ENCODE data around the gene CPM. TPM values are rescaled to one million over a fixed set of nuclear protein-coding genes. Genes with fewer than 3 reads are reported as not detected.

Gene CPM
- total RNA-seq, 1 donor: 3.6 TPM

- no peak for DNase-seq (ENCODE audit: insufficient read length, low spot score, missing footprints)
- Histone ChIP-seq H2AFZ (ENCODE audit: low read length) (no peak overlapping the region), H4K20me1 (ENCODE audit: insufficient read depth, low read length) (peaks cover 20% of the 10 kb centered on the region), H3K4me3 (ENCODE audit: insufficient read depth, low read length) (no peak overlapping the region), H3K27ac (ENCODE audit: low read depth, low read length) (peak overlapping the region; percentile 65), H3K4me1 (ENCODE audit: insufficient read depth, low read length) (peaks cover 6% of the 10 kb centered on the region), H3K27me3 (ENCODE audit: insufficient read depth, low read length) (no peaks in the 10 kb centered on the region), H3K79me2 (ENCODE audit: insufficient read depth, low read length) (peaks cover 35% of the 10 kb centered on the region), H3K36me3 (ENCODE audit: insufficient read depth, low read length) (peaks cover 94% of the 10 kb centered on the region), H3K9me3 (ENCODE audit: low read depth, low read length) (no peaks in the 10 kb centered on the region), H3K4me2 (ENCODE audit: insufficient read depth, low read length) (no peak overlapping the region)
- TF ChIP-seq, protein P1, sequence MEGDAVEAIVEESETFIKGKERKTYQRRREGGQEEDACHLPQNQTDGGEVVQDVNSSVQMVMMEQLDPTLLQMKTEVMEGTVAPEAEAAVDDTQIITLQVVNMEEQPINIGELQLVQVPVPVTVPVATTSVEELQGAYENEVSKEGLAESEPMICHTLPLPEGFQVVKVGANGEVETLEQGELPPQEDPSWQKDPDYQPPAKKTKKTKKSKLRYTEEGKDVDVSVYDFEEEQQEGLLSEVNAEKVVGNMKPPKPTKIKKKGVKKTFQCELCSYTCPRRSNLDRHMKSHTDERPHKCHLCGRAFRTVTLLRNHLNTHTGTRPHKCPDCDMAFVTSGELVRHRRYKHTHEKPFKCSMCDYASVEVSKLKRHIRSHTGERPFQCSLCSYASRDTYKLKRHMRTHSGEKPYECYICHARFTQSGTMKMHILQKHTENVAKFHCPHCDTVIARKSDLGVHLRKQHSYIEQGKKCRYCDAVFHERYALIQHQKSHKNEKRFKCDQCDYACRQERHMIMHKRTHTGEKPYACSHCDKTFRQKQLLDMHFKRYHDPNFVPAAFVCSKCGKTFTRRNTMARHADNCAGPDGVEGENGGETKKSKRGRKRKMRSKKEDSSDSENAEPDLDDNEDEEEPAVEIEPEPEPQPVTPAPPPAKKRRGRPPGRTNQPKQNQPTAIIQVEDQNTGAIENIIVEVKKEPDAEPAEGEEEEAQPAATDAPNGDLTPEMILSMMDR (IDR thresholded peaks at IDR 0.05; ENCODE audit: extremely low read depth, low read depth, low read length): no peak
These were observed 104.9 kb downstream of the CPM start for GRCh38 chr12:68827895-68828671.

DNA sequence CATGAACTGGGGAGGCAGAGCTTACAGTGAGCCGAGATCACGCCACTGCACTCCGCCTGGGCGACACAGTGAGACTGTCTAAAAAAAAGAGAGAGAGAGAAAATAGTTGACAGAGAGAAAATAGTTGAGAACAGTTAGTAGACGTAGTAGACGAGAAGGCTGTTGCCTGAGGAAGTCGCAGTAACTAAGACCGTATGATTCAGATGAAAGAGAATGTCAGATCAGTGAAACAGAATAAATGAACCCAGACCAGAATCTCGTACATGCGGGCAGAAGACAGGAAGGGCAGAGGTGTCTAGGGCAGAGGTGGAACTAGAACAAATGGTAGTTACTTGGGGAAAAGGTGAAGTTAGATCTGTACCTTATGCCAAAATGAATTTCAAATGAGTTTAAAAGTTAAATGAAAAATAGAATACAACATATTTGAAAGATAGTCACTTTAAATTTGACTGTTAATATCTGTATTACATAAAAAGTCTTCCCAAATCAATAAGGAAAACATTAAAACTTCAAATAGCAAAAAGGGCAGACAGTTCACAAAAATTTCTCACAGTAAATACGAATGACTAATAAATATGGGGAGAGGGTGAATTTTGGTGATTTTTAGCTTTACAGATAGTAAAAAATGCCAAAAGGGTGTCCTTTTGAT lies 107.3 kb downstream of the CPM start:
- Histone ChIP-seq H2AFZ (ENCODE audit: low read length) (no peak overlapping the region), H3K4me2 (ENCODE audit: insufficient read depth, low read length) (no peak overlapping the region), H3K79me2 (ENCODE audit: insufficient read depth, low read length) (peaks cover 41% of the 10 kb centered on the region), H4K20me1 (ENCODE audit: insufficient read depth, low read length) (peaks cover 28% of the 10 kb centered on the region), H3K36me3 (ENCODE audit: insufficient read depth, low read length) (peaks cover 94% of the 10 kb centered on the region), H3K9me3 (ENCODE audit: low read depth, low read length) (no peaks in the 10 kb centered on the region), H3K27ac (ENCODE audit: low read depth, low read length) (peak overlapping the region; percentile 3), H3K27me3 (ENCODE audit: insufficient read depth, low read length) (no peaks in the 10 kb centered on the region), H3K4me3 (ENCODE audit: insufficient read depth, low read length) (no peak overlapping the region), H3K4me1 (ENCODE audit: insufficient read depth, low read length) (peaks cover 6% of the 10 kb centered on the region)
- no peak for DNase-seq (ENCODE audit: insufficient read length, low spot score, missing footprints)
- TF ChIP-seq, protein P1 (IDR thresholded peaks at IDR 0.05; ENCODE audit: extremely low read depth, low read depth, low read length): no peak

DNA sequence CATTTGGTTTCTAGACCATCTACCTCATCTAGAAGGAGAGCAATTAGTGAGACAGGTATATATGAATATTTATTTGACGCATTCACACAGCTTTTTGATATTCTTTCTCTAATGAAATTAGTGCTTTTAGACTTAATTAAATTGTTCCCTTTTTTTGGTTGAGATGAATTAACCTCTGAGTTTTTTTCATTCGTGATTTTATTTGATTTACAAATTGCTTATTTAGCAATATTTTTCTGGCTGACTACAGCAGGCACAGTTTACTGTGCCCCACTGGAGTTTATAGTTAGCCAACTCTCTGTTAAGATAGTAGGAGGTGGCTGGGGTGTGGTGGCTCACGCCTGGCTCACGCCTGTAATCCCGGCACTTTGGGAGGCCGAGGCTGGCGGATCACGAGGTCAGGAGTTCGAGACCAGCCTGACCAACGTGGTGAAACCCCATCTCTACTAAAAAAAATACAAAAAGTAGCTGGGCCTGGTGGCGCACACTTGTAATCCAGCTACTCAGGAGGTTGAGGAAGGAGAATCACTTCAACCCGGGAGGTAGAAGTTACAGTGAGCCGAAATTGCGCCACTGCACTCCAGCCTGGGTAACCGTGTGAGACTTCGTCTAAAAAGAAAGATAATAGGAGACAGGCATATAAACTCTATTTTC lies 108.2 kb downstream of the CPM start:
- peaks cover 6% of the 10 kb centered on the region for H3K4me1 ChIP-seq (ENCODE audit: insufficient read depth, low read length)
- no peaks in the 10 kb centered on the region for H3K9me3 ChIP-seq (ENCODE audit: low read depth, low read length)
- H3K27me3 ChIP-seq (ENCODE audit: insufficient read depth, low read length): no peaks in the 10 kb centered on the region
- H3K4me2 ChIP-seq (ENCODE audit: insufficient read depth, low read length): no peak overlapping the region
- peaks cover 20% of the 10 kb centered on the region for H4K20me1 ChIP-seq (ENCODE audit: insufficient read depth, low read length)
- no peak overlapping the region for H3K4me3 ChIP-seq (ENCODE audit: insufficient read depth, low read length)
- TF ChIP-seq, protein P1 (IDR thresholded peaks at IDR 0.05; ENCODE audit: extremely low read depth, low read depth, low read length): no peak
- DNase-seq (ENCODE audit: insufficient read length, low spot score, missing footprints): no peak
- H3K27ac ChIP-seq (ENCODE audit: low read depth, low read length): no peak overlapping the region
- peaks cover 94% of the 10 kb centered on the region for H3K36me3 ChIP-seq (ENCODE audit: insufficient read depth, low read length)
- peaks cover 45% of the 10 kb centered on the region for H3K79me2 ChIP-seq (ENCODE audit: insufficient read depth, low read length)
- H2AFZ ChIP-seq (ENCODE audit: low read length): no peak overlapping the region

DNA sequence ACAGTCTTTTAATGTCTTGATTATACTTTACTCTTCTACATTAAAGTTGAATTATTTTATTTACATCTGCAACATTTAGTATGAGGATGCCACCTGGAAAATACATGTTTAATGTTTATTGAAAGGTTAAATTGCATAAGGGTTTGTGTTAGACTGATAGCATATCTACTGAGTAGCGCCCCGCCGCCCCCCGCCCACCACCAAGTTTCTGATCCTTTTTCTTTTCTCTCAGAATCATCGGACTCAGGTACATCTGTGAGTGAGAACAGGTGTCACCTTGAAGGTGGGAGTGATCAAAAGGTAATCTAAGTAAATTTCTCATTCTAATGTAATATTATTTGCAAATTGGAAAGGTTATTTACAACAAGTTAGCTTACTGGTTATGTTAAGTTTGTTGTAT lies 108.8 kb downstream of the CPM start:
- H4K20me1 ChIP-seq (ENCODE audit: insufficient read depth, low read length): peaks cover 16% of the 10 kb centered on the region
- peak overlapping the region; percentile 4 for H3K27ac ChIP-seq (ENCODE audit: low read depth, low read length)
- H3K79me2 ChIP-seq (ENCODE audit: insufficient read depth, low read length): peaks cover 47% of the 10 kb centered on the region
- no peak overlapping the region for H2AFZ ChIP-seq (ENCODE audit: low read length)
- H3K4me1 ChIP-seq (ENCODE audit: insufficient read depth, low read length): peaks cover 6% of the 10 kb centered on the region
- peaks cover 92% of the 10 kb centered on the region for H3K36me3 ChIP-seq (ENCODE audit: insufficient read depth, low read length)
- no peaks in the 10 kb centered on the region for H3K27me3 ChIP-seq (ENCODE audit: insufficient read depth, low read length)
- TF ChIP-seq, protein P1 (IDR thresholded peaks at IDR 0.05; ENCODE audit: extremely low read depth, low read depth, low read length): no peak
- no peak for DNase-seq (ENCODE audit: insufficient read length, low spot score, missing footprints)
- H3K4me2 ChIP-seq (ENCODE audit: insufficient read depth, low read length): no peak overlapping the region
- no peaks in the 10 kb centered on the region for H3K9me3 ChIP-seq (ENCODE audit: low read depth, low read length)
- no peak overlapping the region for H3K4me3 ChIP-seq (ENCODE audit: insufficient read depth, low read length)

Data from osteoblast (primary cell).